ENCODE measurements around the gene KCNG2.

The KCNG2 gene

GRCh38 chr18:79800371-79801180 lies 2.8 kb downstream of the KCNG2 start:
- TF ChIP-seq, protein P1, sequence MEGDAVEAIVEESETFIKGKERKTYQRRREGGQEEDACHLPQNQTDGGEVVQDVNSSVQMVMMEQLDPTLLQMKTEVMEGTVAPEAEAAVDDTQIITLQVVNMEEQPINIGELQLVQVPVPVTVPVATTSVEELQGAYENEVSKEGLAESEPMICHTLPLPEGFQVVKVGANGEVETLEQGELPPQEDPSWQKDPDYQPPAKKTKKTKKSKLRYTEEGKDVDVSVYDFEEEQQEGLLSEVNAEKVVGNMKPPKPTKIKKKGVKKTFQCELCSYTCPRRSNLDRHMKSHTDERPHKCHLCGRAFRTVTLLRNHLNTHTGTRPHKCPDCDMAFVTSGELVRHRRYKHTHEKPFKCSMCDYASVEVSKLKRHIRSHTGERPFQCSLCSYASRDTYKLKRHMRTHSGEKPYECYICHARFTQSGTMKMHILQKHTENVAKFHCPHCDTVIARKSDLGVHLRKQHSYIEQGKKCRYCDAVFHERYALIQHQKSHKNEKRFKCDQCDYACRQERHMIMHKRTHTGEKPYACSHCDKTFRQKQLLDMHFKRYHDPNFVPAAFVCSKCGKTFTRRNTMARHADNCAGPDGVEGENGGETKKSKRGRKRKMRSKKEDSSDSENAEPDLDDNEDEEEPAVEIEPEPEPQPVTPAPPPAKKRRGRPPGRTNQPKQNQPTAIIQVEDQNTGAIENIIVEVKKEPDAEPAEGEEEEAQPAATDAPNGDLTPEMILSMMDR (conservative IDR thresholded peaks at IDR 0.05; ENCODE audit: control insufficient read depth, insufficient read depth, low read depth, low read length): no peak
- no peak overlapping the region for H3K4me3 ChIP-seq (ENCODE audit: control insufficient read depth, low read depth, low read length)

DNA sequence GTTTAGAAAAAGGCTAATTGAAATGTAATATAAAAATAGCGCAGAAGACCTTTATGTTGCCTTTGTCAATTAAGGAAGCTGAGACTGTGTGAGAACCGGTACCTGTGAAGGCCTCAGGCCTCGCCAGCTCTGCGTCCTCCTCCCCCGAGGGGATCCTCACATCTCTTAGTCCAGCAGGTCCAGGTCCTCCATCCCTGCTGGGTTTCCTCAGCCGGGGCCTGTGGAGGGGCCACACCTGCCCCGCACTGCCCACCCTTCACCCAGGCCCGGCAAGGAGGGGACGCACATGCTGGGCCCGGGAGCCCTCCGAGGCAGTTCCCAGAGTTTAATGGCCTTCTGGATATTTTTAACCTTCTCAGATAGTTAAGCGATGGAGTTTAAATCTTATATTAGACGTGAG lies 3.5 kb downstream of the KCNG2 start:
- DNase-seq (ENCODE audit: low read depth): no peak
- TF ChIP-seq, protein P1 (conservative IDR thresholded peaks at IDR 0.05; ENCODE audit: control insufficient read depth, insufficient read depth, low read depth, low read length): no peak

More at GRCh38 chr18:79800371-79801180, 2.8 kb downstream of the KCNG2 start:
- no peak for DNase-seq (ENCODE audit: low read depth)

GRCh38 chr18:79801641-79802040 lies 3.9 kb downstream of the KCNG2 start:
- DNase-seq (ENCODE audit: low read depth): no peak
- H3K4me3 ChIP-seq (ENCODE audit: control insufficient read depth, low read depth, low read length): no peak overlapping the region
- TF ChIP-seq, protein P1 (conservative IDR thresholded peaks at IDR 0.05; ENCODE audit: control insufficient read depth, insufficient read depth, low read depth, low read length): no peak

More for the DNA sequence above, 3.5 kb downstream of the KCNG2 start:
- no peak overlapping the region for H3K4me3 ChIP-seq (ENCODE audit: control insufficient read depth, low read depth, low read length)

DNA sequence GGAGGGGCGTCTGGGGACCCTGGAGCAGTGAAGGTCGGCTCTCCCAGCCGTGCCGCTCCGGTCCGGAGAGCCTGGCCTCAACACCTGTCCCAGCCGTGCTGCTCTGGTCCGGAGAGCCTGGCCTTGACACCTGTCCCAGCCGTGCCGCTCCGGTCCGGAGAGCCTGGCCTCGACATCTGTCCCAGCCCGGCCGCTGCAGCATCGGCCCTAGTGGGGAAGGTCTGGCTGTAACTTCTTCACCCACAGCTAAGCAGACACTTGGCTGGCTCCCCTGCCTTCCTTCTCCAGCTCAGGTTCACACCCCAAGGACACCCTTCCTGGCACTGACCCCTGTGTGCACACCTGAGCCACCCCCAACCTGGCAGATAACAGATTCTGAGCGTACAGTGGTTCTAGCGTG lies 4.6 kb downstream of the KCNG2 start:
- H3K4me3 ChIP-seq (ENCODE audit: control insufficient read depth, low read depth, low read length): no peak overlapping the region
- TF ChIP-seq, protein P1 (conservative IDR thresholded peaks at IDR 0.05; ENCODE audit: control insufficient read depth, insufficient read depth, low read depth, low read length): no peak
- DNase-seq (ENCODE audit: low read depth): no peak

DNA sequence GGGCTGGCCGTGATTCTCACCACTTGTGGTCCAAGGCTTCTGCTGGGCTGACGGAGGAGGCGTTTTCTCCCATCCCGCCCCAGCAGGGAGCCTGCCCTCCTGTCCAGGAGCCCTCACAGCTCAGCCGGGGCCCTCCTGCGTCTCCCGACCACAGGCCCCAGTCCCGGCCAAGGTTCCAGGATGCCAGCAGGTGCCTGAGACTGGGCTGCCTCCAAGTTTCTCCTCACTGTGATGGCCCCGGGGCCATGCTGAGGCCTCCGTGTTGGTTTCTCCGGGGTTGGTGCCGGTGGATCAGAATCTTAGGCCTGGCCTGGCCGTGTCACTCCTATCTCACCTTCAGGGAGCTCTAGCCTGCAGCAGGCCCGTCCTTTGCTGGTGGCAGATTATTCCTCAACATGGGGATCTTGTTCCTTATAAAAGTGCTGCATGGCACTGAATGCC lies 5.9 kb downstream of the KCNG2 start:
- TF ChIP-seq, protein P1 (conservative IDR thresholded peaks at IDR 0.05; ENCODE audit: control insufficient read depth, insufficient read depth, low read depth, low read length): no peak
- no peak for DNase-seq (ENCODE audit: low read depth)
- no peak overlapping the region for H3K4me3 ChIP-seq (ENCODE audit: control insufficient read depth, low read depth, low read length)

DNA sequence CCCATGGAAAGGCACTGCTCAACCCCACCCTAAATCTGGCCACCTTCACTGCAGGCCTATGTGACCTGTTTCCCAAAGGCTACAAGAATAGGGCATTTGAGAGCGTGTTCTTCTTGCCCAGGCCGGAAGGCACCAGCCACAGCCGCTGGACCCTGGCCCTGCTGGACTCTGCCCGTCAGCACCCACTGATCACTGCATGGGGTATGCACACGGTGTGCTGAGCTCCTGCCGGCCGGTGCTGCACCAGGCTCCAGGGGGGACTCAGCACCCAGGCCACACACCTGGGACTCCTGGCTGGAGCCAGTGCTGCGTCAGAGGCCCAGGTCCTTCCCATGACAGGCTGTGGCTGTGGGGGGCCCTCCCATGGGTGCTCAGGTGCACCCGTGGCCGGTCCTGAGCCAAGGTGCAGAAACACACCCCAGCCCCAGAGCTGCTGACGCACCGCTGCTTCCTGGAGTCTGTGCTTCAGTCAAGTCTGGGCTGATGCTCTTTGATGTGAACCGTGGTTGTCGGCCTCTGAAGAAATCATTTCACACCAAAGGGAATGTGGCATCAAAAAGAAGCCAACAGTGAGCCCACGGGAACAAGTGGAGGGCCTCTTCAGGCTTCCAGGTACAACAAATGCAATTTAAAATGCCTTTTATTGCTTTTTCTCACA lies 6.5 kb downstream of the KCNG2 start:
- DNase-seq (ENCODE audit: low read depth): no peak
- H3K4me3 ChIP-seq (ENCODE audit: control insufficient read depth, low read depth, low read length): no peak overlapping the region
- TF ChIP-seq, protein P1 (conservative IDR thresholded peaks at IDR 0.05; ENCODE audit: control insufficient read depth, insufficient read depth, low read depth, low read length): no peak

All from fibroblast of mammary gland (primary cell).